ENCODE results near the gene LRRC25.

Gene LRRC25

GRCh38 chr19:18435842-18436670 is 38.6 kb upstream of the LRRC25 start:
- DNase-seq (ENCODE audit: low spot score) = no peak

- no peak for DNase-seq (ENCODE audit: low spot score)
Measured at GRCh38 chr19:18435178-18435841, 37.9 kb upstream of the LRRC25 start.

GRCh38 chr19:18434411-18435175 is 37.2 kb upstream of the LRRC25 start:
- no peak for DNase-seq (ENCODE audit: low spot score)

GRCh38 chr19:18433735-18434398 is 36.4 kb upstream of the LRRC25 start:
- no peak for DNase-seq (ENCODE audit: low spot score)

- DNase-seq (ENCODE audit: low spot score) = no peak
Measured at GRCh38 chr19:18433015-18433691, 35.7 kb upstream of the LRRC25 start.

GRCh38 chr19:18432275-18433014 is 35.0 kb upstream of the LRRC25 start:
- DNase-seq (ENCODE audit: low spot score) = no peak

GRCh38 chr19:18431351-18432197 is 34.2 kb upstream of the LRRC25 start:
- DNase-seq (ENCODE audit: low spot score) = no peak

- no peak for DNase-seq (ENCODE audit: low spot score)
Measured at GRCh38 chr19:18430417-18431144, 33.2 kb upstream of the LRRC25 start.

- DNase-seq (ENCODE audit: low spot score) = no peak
Measured at GRCh38 chr19:18429717-18430416, 32.4 kb upstream of the LRRC25 start.

- DNase-seq (ENCODE audit: low spot score) = peak; percentile 79
Measured at GRCh38 chr19:18428787-18429674, 31.6 kb upstream of the LRRC25 start.

GRCh38 chr19:18428173-18428786 is 30.9 kb upstream of the LRRC25 start:
- no peak for DNase-seq (ENCODE audit: low spot score)

- DNase-seq (ENCODE audit: low spot score) = no peak
Measured at GRCh38 chr19:18427743-18428113, 30.3 kb upstream of the LRRC25 start.

- no peak for DNase-seq (ENCODE audit: low spot score)
Measured at GRCh38 chr19:18427080-18427742, 29.8 kb upstream of the LRRC25 start.

- DNase-seq (ENCODE audit: low spot score) = no peak
Measured at GRCh38 chr19:18426416-18426767, 29.0 kb upstream of the LRRC25 start.

- no peak for DNase-seq (ENCODE audit: low spot score)
Measured at GRCh38 chr19:18425515-18426415, 28.3 kb upstream of the LRRC25 start.

All from activated CD4-positive, alpha-beta T cell treated with anti-CD3 and anti-CD28 coated beads, Interleukin-2, Interleukin-4, amounts not matched to agents 100 ng/mL and 50 ng/mL, durations not matched to agents 16 hours and 8 hours (primary cell).